Small intestine (tissue), 4 donors: ENCODE data around the gene BEX2. TPM values are rescaled to one million over a fixed set of nuclear protein-coding genes. Genes with fewer than 3 reads are reported as not detected.

Experiments
- polyA plus RNA-seq, 4 donors: library from polyadenylated mRNA; stranded (reverse) in 3 of 4; unstranded in 1 of 4; fragments of 200-250 nt in 3 of 4; fragments of 120-200 nt in 1 of 4; gene quantifications; one replicate each; pipeline versions ENCODE4 v1.2.1 to v1.2.3, GENCODE V29; 2013
- donor health status: healthy with polysubstance abuse.
- donor health status: Bipolar disorder and iron deficiency.
- donor health status: healthy.

The BEX2 gene
- polyA plus RNA-seq, 4 donors = 0.89 to 62.7 (median 22.6) TPM

Other genes with a start within 250 kb of the BEX2 start
- 10 to 100 TPM in 2 of 4 donors, 1 to 10 TPM in 1, not detected in 1; 1.9 to 30.8 (median 22.9) TPM for gene BEX1, start 246.8 kb downstream of the BEX2 start, polyA plus RNA-seq
- 1 to 10 TPM in 1 of 4 donors, under 1 TPM in 1, not detected in 2; 0.77 to 2.0 TPM for gene NXF3, start 217.8 kb downstream of the BEX2 start, polyA plus RNA-seq
- 10 to 100 TPM in 3 of 4 donors, 1 to 10 TPM in 1; 5.6 to 98.8 (median 32.9) TPM for gene BEX4, start 95.9 kb downstream of the BEX2 start, polyA plus RNA-seq
- gene TCEAL8, start 55.8 kb downstream of the BEX2 start, polyA plus RNA-seq = 100 to 1,000 TPM in 1 of 4 donors, 10 to 100 TPM in 3; 24.8 to 119 (median 47.5) TPM
- 1 to 10 TPM in 2 of 4 donors, under 1 TPM in 1, not detected in 1; 0.54 to 2.0 (median 1.8) TPM for gene TCEAL5, start 34.2 kb downstream of the BEX2 start, polyA plus RNA-seq
- 10 to 100 TPM in 2 of 4 donors, 1 to 10 TPM in 1, not detected in 1; 4.3 to 11.2 (median 10.8) TPM for gene TCEAL7, start 19.2 kb upstream of the BEX2 start, polyA plus RNA-seq
- 100 to 1,000 TPM in 1 of 4 donors, 10 to 100 TPM in 3; 23.3 to 111 (median 49.4) TPM for gene TCEAL9, start 45.5 kb upstream of the BEX2 start, polyA plus RNA-seq
- gene BEX3, start 65.5 kb upstream of the BEX2 start, polyA plus RNA-seq = 100 to 1,000 TPM in 1 of 4 donors, 10 to 100 TPM in 2, 1 to 10 TPM in 1; 8.1 to 154 (median 51.3) TPM
- 1 to 10 TPM in 1 of 4 donors, under 1 TPM in 1, not detected in 2; 0.25 to 1.2 TPM for gene RAB40A, start 208.5 kb upstream of the BEX2 start, polyA plus RNA-seq